Fibroblast of lung (primary cell): Measurements from ENCODE around the gene ORC1. TPM values are rescaled to one million over a fixed set of nuclear protein-coding genes. Genes with fewer than 3 reads are reported as not detected.

Experiments used
- DNase-seq, 2 donors: peaks; one replicate each; pipeline versions ENCODE4 v3.0.0 to v3.0.0-alpha.2; 2010; ENCODE audit warnings: low read depth in 2 of 2
- H2AFZ ChIP-seq: 2 replicates; pipeline ENCODE4 v1.5.1; 2012; ENCODE audit warnings: low read length, control low read depth, inconsistent platforms
- H3K27ac ChIP-seq: 2 replicates; pipeline ENCODE4 v1.5.1; 2011; ENCODE audit warnings: low read length, control low read depth; ENCODE audit not compliant: insufficient read depth
- H3K27me3 ChIP-seq: 2 replicates; pipeline ENCODE4 v1.5.1; 2011; ENCODE audit warnings: mild to moderate bottlenecking, low read length; ENCODE audit not compliant: control insufficient read depth, insufficient read depth
- H3K36me3 ChIP-seq: 2 replicates; pipeline ENCODE4 v1.5.1; 2011; ENCODE audit warnings: low read length; ENCODE audit not compliant: control insufficient read depth, insufficient read depth
- H3K4me1 ChIP-seq: 2 replicates; pipeline ENCODE4 v1.5.1; 2011; ENCODE audit warnings: low read length; ENCODE audit not compliant: control insufficient read depth, insufficient read depth; ENCODE audit errors: extremely low read depth
- H3K4me2 ChIP-seq: 2 replicates; pipeline ENCODE4 v1.5.1; 2011; ENCODE audit warnings: low read length, control low read depth; ENCODE audit not compliant: insufficient read depth; ENCODE audit errors: extremely low read depth
- H3K4me3 ChIP-seq, 4 experiments: fragments of 200-600 bp in 1 of 4; sonication (generic) in 1 of 4; replicated peaks in 1 of 4; 2 replicates each; pipeline ENCODE4 v1.5.1; 2011 to 2016; ENCODE audit warnings: low read length in 4 of 4, low read depth in 3 of 4, mild to moderate bottlenecking in 3 of 4, control low read depth in 2 of 4, inconsistent platforms in 1 of 4, mixed read lengths in 1 of 4; ENCODE audit not compliant: insufficient read depth in 1 of 4; ENCODE audit errors: control extremely low read depth in 1 of 4
- H3K79me2 ChIP-seq: 2 replicates; pipeline ENCODE4 v1.5.1; 2012; ENCODE audit warnings: mild to moderate bottlenecking, low read length, inconsistent platforms; ENCODE audit not compliant: control insufficient read depth, insufficient read depth
- H3K9ac ChIP-seq: 2 replicates; pipeline ENCODE4 v1.5.1; 2011; ENCODE audit warnings: mild to moderate bottlenecking, low read length, control low read depth; ENCODE audit not compliant: insufficient read depth
- H3K9me3 ChIP-seq: 2 replicates; pipeline ENCODE4 v1.5.1; 2012; ENCODE audit warnings: low read depth, low read length; ENCODE audit not compliant: control insufficient read depth, insufficient read depth
- H4K20me1 ChIP-seq: 2 replicates; pipeline ENCODE4 v1.5.1; 2011; ENCODE audit warnings: low read length; ENCODE audit not compliant: control insufficient read depth, insufficient read depth; ENCODE audit errors: extremely low read depth
- EZH2 ChIP-seq: IDR thresholded peaks from 2 replicates; pipeline ENCODE4 v1.5.1; 2012; ENCODE audit warnings: low read length, control low read depth, mild to moderate bottlenecking; ENCODE audit errors: missing control alignments
- polyA plus RNA-seq, 2 donors: library from polyadenylated mRNA; depleted of rRNA in 1 of 2; stranded (reverse) in 1 of 2; unstranded in 1 of 2; fragments of >200 nt; gene quantifications; 2 replicates each; pipeline ENCODE4 v1.2.1, GENCODE V29; 2011 to 2012; ENCODE audit warnings: missing spikeins in 1 of 2
- total RNA-seq: library from RNA; depleted of rRNA; stranded (reverse); fragments of >200 nt; gene quantifications from 2 replicates; pipeline ENCODE4 v1.2.1, GENCODE V29; 2014
- TF ChIP-seq, protein P1 (sequence below), 2 donors: IDR thresholded peaks in 1 of 2; conservative IDR thresholded peaks in 1 of 2; 1 replicate in 1 of 2; 2 replicates in 1 of 2; pipeline ENCODE4 v1.5.1; 2011 to 2012; ENCODE audit warnings: low read length in 2 of 2, control low read depth in 1 of 2, inconsistent platforms in 1 of 2, low read depth in 1 of 2, mild to moderate bottlenecking in 1 of 2

The ORC1 gene
- total and polyA plus RNA-seq, 2 donors (not counting 1 experiment from before 2014, with no cell fraction given) = 0.83 to 3.6 TPM

DNA sequence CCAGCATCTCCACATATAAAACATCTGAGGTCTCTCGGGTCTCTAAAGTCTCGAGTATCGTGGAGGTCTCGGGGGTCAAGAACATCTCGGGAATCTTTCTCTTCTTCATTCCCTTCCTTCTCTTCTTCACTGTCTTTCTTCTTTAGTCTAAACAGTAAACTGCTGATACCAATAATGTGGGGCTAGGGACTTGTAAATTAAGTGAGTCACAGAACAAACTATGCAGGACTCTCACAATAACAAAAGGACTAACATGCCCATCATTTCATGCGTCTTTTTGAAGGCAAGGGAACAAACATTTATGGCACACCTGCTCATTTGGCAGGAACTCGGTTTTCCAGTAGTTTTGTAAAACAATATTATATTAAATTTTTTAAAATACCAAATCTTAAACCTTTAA is 32.6 kb upstream of the ORC1 start:
- no peak overlapping the region for H3K27ac ChIP-seq
- DNase-seq = no peak
- H3K9me3 ChIP-seq = no peaks in the 10 kb centered on the region
- H3K9ac ChIP-seq = no peak overlapping the region
- no peak overlapping the region for H2AFZ ChIP-seq
- no peak overlapping the region for H3K4me2 ChIP-seq
- H3K4me1 ChIP-seq = no peaks in the 10 kb centered on the region
- TF ChIP-seq, protein P1, sequence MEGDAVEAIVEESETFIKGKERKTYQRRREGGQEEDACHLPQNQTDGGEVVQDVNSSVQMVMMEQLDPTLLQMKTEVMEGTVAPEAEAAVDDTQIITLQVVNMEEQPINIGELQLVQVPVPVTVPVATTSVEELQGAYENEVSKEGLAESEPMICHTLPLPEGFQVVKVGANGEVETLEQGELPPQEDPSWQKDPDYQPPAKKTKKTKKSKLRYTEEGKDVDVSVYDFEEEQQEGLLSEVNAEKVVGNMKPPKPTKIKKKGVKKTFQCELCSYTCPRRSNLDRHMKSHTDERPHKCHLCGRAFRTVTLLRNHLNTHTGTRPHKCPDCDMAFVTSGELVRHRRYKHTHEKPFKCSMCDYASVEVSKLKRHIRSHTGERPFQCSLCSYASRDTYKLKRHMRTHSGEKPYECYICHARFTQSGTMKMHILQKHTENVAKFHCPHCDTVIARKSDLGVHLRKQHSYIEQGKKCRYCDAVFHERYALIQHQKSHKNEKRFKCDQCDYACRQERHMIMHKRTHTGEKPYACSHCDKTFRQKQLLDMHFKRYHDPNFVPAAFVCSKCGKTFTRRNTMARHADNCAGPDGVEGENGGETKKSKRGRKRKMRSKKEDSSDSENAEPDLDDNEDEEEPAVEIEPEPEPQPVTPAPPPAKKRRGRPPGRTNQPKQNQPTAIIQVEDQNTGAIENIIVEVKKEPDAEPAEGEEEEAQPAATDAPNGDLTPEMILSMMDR (conservative IDR thresholded peaks at IDR 0.05 in 1 of 2, IDR thresholded peaks at IDR 0.05 in 1 of 2; ENCODE audit: low read depth in 1 of 2, low read length in 2 of 2) = no peak
- TF ChIP-seq EZH2 = no peak
- no peaks in the 10 kb centered on the region for H3K36me3 ChIP-seq
- H4K20me1 ChIP-seq = no peaks in the 10 kb centered on the region
- no peak overlapping the region for H3K4me3 ChIP-seq
- H3K79me2 ChIP-seq = no peaks in the 10 kb centered on the region
- H3K27me3 ChIP-seq = no peaks in the 10 kb centered on the region

DNA sequence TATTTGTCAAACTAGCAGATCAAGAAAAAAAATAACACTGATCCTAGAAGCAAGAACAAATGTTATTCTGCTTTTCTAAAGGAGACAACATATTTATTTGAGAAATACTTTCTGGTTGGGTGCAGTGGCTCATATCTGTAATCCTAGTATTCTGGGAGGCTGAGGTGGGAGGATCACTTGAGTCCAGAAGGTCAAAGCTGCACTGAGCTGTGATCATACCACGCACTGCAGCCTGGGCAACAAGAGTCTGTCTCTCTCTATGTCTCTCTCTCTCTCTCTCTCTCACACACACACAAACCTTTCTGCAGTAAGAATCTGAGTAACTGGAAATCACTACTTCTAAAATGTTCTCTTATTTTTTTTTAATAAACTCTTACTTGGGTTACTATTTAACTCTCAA is 31.4 kb upstream of the ORC1 start:
- no peaks in the 10 kb centered on the region for H3K4me1 ChIP-seq
- no peak overlapping the region for H3K4me2 ChIP-seq
- H3K27ac ChIP-seq = no peak overlapping the region
- H4K20me1 ChIP-seq = no peaks in the 10 kb centered on the region
- H3K4me3 ChIP-seq = no peak overlapping the region
- H3K36me3 ChIP-seq = no peaks in the 10 kb centered on the region
- H3K9ac ChIP-seq = no peak overlapping the region
- TF ChIP-seq, protein P1 (conservative IDR thresholded peaks at IDR 0.05 in 1 of 2, IDR thresholded peaks at IDR 0.05 in 1 of 2; ENCODE audit: low read depth in 1 of 2, low read length in 2 of 2) = no peak
- TF ChIP-seq EZH2 = no peak
- H3K79me2 ChIP-seq = no peaks in the 10 kb centered on the region
- no peak overlapping the region for H2AFZ ChIP-seq
- no peaks in the 10 kb centered on the region for H3K27me3 ChIP-seq
- no peaks in the 10 kb centered on the region for H3K9me3 ChIP-seq
- DNase-seq = no peak

DNA sequence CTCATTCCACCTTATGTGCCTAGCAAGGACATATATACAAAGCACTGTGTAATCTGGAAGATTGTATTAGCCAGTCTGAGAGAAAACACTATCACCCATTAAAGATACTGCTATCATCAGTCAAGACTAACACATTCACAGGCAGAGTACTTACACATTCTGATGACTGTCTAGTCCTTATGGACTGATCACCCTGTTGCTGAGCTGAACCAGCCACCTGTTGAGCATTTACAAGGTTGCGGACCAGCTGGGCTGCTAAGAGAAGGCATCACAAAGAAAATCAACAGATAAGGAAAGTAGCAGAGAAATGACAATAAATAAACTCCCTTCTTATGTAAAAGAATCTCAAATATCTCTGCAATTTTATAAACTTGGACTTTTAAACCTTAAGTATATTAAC is 31.0 kb upstream of the ORC1 start:
- Histone ChIP-seq H3K9ac (no peak overlapping the region), H3K27me3 (no peaks in the 10 kb centered on the region), H4K20me1 (no peaks in the 10 kb centered on the region), H2AFZ (no peak overlapping the region), H3K27ac (no peak overlapping the region), H3K79me2 (no peaks in the 10 kb centered on the region), H3K36me3 (no peaks in the 10 kb centered on the region), H3K4me1 (no peaks in the 10 kb centered on the region), H3K9me3 (no peaks in the 10 kb centered on the region), H3K4me3 (no peak overlapping the region), H3K4me2 (no peak overlapping the region)
- DNase-seq = no peak
- no peak for TF ChIP-seq EZH2
- TF ChIP-seq, protein P1 (conservative IDR thresholded peaks at IDR 0.05 in 1 of 2, IDR thresholded peaks at IDR 0.05 in 1 of 2; ENCODE audit: low read depth in 1 of 2, low read length in 2 of 2) = no peak
